IMR-90 (cell line): Measurements from ENCODE around the gene ARNT2. TPM values are rescaled to one million over a fixed set of nuclear protein-coding genes. Genes with fewer than 3 reads are reported as not detected.
A peak's percentile ranks its signal among the peaks of the same experiment; 100 is the strongest.

Source experiments
- ATAC-seq: fragments of 200-7000 bp; cut with Tn5 transposase; 2 replicates; pipeline ENCODE4 v1.9.1; 2020; ENCODE audit warnings: low read depth, mild to moderate bottlenecking, moderate library complexity
- BruUV-seq: library from RNA; stranded (reverse); fragments of 400-500 nt; replicated peaks from 2 replicates; lab custom pipeline; 2021; lab: Mats Ljungman, UMichigan
- CTCF ChIA-PET: fragments of 300-600 bp; formaldehyde crosslinking; extraction: SDS; loops from one replicate; lab custom pipeline; 2021; ENCODE audit warnings: antibody characterized with exemption; lab: Yijun Ruan, JAX
- POLR2A ChIA-PET: fragments of 300-600 bp; sonication (Branson Sonifier 250); formaldehyde crosslinking; loops from one replicate; lab custom pipeline; 2022; ENCODE audit warnings: antibody characterized with exemption; ENCODE audit not compliant: unreplicated experiment; lab: Charles Lee
- DNase-seq: peaks from one replicate; pipeline ENCODE4 v3.0.0; 2013
- H2AFZ ChIP-seq: replicated peaks from 2 replicates; pipeline ENCODE3; 2013; ENCODE audit warnings: low read length, mild to moderate bottlenecking; ENCODE audit not compliant: poor library complexity
- H2AK5ac ChIP-seq: 2 replicates; pipeline ENCODE4 v1.6.1; 2013; ENCODE audit warnings: low read depth, low read length, inconsistent platforms
- H2AK9ac ChIP-seq: replicated peaks from 2 replicates; pipeline ENCODE3; 2013; ENCODE audit warnings: mild to moderate bottlenecking, low read depth, low read length, moderate library complexity; ENCODE audit not compliant: poor library complexity
- H2BK120ac ChIP-seq: 2 replicates; pipeline ENCODE4 v1.6.1; 2013; ENCODE audit warnings: low read depth, low read length, inconsistent platforms
- H2BK15ac ChIP-seq: 3 replicates; pipeline ENCODE4 v1.6.1; 2013; ENCODE audit warnings: low read depth, low read length, inconsistent platforms
- H2BK20ac ChIP-seq: 2 replicates; pipeline ENCODE4 v1.6.1; 2013; ENCODE audit warnings: low read depth, mild to moderate bottlenecking, inconsistent platforms, low read length, moderate library complexity
- H2BK5ac ChIP-seq: 2 replicates; pipeline ENCODE4 v1.6.1; 2013; ENCODE audit warnings: mild to moderate bottlenecking, low read depth, low read length, inconsistent platforms; ENCODE audit not compliant: poor library complexity, severe bottlenecking
- H3K14ac ChIP-seq: replicated peaks from 2 replicates; pipeline ENCODE4 v1.6.1; 2013; ENCODE audit warnings: low read depth, low read length, inconsistent platforms
- H3K18ac ChIP-seq: 2 replicates; pipeline ENCODE4 v1.6.1; 2013; ENCODE audit warnings: low read depth, low read length, control low read depth
- H3K23ac ChIP-seq: 2 replicates; pipeline ENCODE4 v1.6.1; 2013; ENCODE audit warnings: low read depth, low read length, inconsistent platforms
- H3K27ac ChIP-seq: 2 replicates; pipeline ENCODE4 v1.5.1; 2013; ENCODE audit warnings: mild to moderate bottlenecking, control low read depth, low read length; ENCODE audit not compliant: insufficient read depth
- H3K27me3 ChIP-seq: 2 replicates; pipeline ENCODE4 v1.6.1; 2013; ENCODE audit warnings: low read length; ENCODE audit not compliant: control insufficient read depth, insufficient read depth
- H3K36me3 ChIP-seq: 2 replicates; pipeline ENCODE4 v1.6.1; 2013; ENCODE audit warnings: low read length, mixed read lengths; ENCODE audit not compliant: control insufficient read depth, insufficient read depth
- H3K4ac ChIP-seq: 2 replicates; pipeline ENCODE4 v1.6.1; 2013; ENCODE audit warnings: low read depth, low read length, inconsistent platforms
- H3K4me1 ChIP-seq: 2 replicates; pipeline ENCODE4 v1.6.1; 2013; ENCODE audit warnings: low read length, mixed read lengths; ENCODE audit not compliant: control insufficient read depth, insufficient read depth
- H3K4me2 ChIP-seq: 2 replicates; pipeline ENCODE4 v1.6.1; 2013; ENCODE audit warnings: low read depth, mild to moderate bottlenecking, control low read depth, low read length, moderate library complexity
- H3K4me3 ChIP-seq: 2 replicates; pipeline ENCODE4 v1.5.1; 2013; ENCODE audit warnings: low read depth, mild to moderate bottlenecking, control low read depth, low read length, moderate library complexity; ENCODE audit not compliant: insufficient read depth
- H3K56ac ChIP-seq: 2 replicates; pipeline ENCODE4 v1.6.1; 2013; ENCODE audit warnings: low read length, inconsistent platforms; ENCODE audit not compliant: insufficient read depth; ENCODE audit errors: extremely low read depth
- H3K79me1 ChIP-seq, 2 experiments: 2 replicates each; pipeline ENCODE4 v1.6.1; 2013; ENCODE audit warnings: low read length in 2 of 2, inconsistent platforms in 1 of 2, low read depth in 1 of 2
- H3K9ac ChIP-seq: 2 replicates; pipeline ENCODE4 v1.6.1; 2013; ENCODE audit warnings: low read depth, low read length, control low read depth
- H3K9me1 ChIP-seq: 2 replicates; pipeline ENCODE4 v1.6.1; 2013; ENCODE audit warnings: low read length, inconsistent platforms; ENCODE audit not compliant: insufficient read depth
- H3K9me3 ChIP-seq: 2 replicates; pipeline ENCODE4 v1.6.1; 2013; ENCODE audit warnings: low read length; ENCODE audit not compliant: control insufficient read depth, insufficient read depth
- H4K20me1 ChIP-seq: 2 replicates; pipeline ENCODE4 v1.6.1; 2013; ENCODE audit warnings: low read length, inconsistent platforms; ENCODE audit not compliant: insufficient read depth
- H4K5ac ChIP-seq: 2 replicates; pipeline ENCODE4 v1.6.1; 2013; ENCODE audit warnings: mild to moderate bottlenecking, low read depth, low read length, control low read depth
- H4K8ac ChIP-seq, 2 experiments: 2 replicates each; pipeline ENCODE4 v1.6.1; 2013; ENCODE audit warnings: low read depth in 2 of 2, low read length in 2 of 2, control low read depth in 1 of 2, inconsistent platforms in 1 of 2
- H4K91ac ChIP-seq: 2 replicates; pipeline ENCODE4 v1.6.1; 2013; ENCODE audit warnings: low read depth, low read length, inconsistent platforms; ENCODE audit not compliant: insufficient read depth
- CHD1 ChIP-seq: IDR thresholded peaks from 2 replicates; pipeline ENCODE4 v1.6.1; 2012; ENCODE audit warnings: low read depth, low read length, improper control_type of control experiment
- FOS ChIP-seq: fragments of 150-350 bp; IDR thresholded peaks from 2 replicates; pipeline ENCODE4 v1.6.1; 2016; ENCODE audit warnings: low read depth, low read length
- MAFK ChIP-seq: IDR thresholded peaks from 2 replicates; pipeline ENCODE4 v1.6.1; 2012; ENCODE audit warnings: low read depth, low read length, improper control_type of control experiment
- POLR2A ChIP-seq: IDR thresholded peaks from 2 replicates; pipeline ENCODE4 v1.6.1; 2012; ENCODE audit warnings: mild to moderate bottlenecking, low read depth, low read length
- RCOR1 ChIP-seq: IDR thresholded peaks from 2 replicates; pipeline ENCODE4 v1.6.1; 2012; ENCODE audit warnings: mild to moderate bottlenecking, low read length, improper control_type of control experiment; ENCODE audit not compliant: insufficient replicate concordance
- RFX5 ChIP-seq: IDR thresholded peaks from 2 replicates; pipeline ENCODE4 v1.8.0; 2012; ENCODE audit warnings: low read depth, mild to moderate bottlenecking, low read length, moderate library complexity
- WGBS, 2 experiments: methylation state at CpG; one replicate each; pipeline versions ENCODE4 v1.1.5 to v1.1.7; 2013; ENCODE audit warnings: missing lambda C conversion rate in 2 of 2; ENCODE audit not compliant: insufficient read length in 1 of 2; ENCODE audit errors: extremely low coverage in 2 of 2; 5-methylcytosine and 5-hydroxymethylcytosine counted together
- dilution Hi-C: fragments of 300-500 bp; cut with HindIII; formaldehyde crosslinking; loops from one replicate; pipeline ENCODE4 v1.14.3; 2018; ENCODE audit warnings: low sequenced_read_pairs; ENCODE audit not compliant: unreplicated experiment
- in situ Hi-C: fragments of 300-500 bp; cut with MboI; formaldehyde crosslinking; loops from 3 replicates; pipeline ENCODE4 v1.14.3; 2019; ENCODE audit warnings: low sequenced_read_pairs, inconsistent platforms, mixed read lengths
- intact Hi-C: fragments of 100-400 bp; cut with micrococcal nuclease; formaldehyde crosslinking; loops from 2 replicates; pipeline ENCODE4 v1.10.0; 2022
- polyA plus RNA-seq, 3 experiments: library from polyadenylated mRNA; depleted of rRNA; stranded (reverse); fragments of >200 nt; gene quantifications; 2 replicates each; pipeline ENCODE4 v1.2.3, GENCODE V29; 2012; ENCODE audit warnings: low replicate concordance in 1 of 3
- total RNA-seq: library from RNA; depleted of rRNA; stranded (reverse); fragments of >200 nt; gene quantifications from 2 replicates; pipeline ENCODE4 v1.2.3, GENCODE V29; 2012
- TF ChIP-seq, protein P1 (sequence below): fragments of 150-350 bp; IDR thresholded peaks from 2 replicates; pipeline ENCODE4 v1.6.1; 2016; ENCODE audit warnings: low read depth, mild to moderate bottlenecking, low read length, moderate library complexity, borderline replicate concordance

The ARNT2 gene
- total and polyA plus RNA-seq, 2 of the 4 experiments (the other 2 are of a cell fraction), result 18.2 to 19.0 TPM

DNA sequence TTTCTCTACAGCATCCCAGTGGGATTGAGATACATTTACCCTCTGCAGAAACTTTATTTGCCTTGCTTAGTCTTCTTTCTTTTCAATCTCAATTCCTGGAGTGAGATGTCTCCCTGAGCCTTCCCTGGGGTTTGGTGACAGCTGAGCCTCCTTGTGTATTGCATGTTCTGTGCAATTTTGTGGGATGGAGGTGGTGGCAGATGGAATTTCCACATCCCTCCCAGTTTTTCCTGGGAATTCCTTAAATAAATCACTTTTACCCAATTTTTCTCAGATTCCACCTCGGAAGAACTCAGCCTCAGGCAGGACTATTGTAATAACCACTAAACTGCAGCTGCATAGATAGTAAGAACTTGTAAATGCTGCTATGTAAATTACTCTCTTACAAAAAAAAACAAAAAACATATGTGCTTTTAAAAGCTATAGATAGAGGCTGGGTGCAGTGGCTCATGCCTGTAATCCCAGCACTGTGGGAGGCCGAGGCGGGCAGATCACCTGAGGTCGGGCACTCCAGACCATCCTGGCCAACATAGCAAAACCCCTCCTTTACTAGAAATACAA, 202.4 kb downstream of the ARNT2 start:
- no peak overlapping the region for H2BK120ac ChIP-seq
- no peak overlapping the region for H4K5ac ChIP-seq
- peak overlapping the region; percentile 48; the same call in 1 of the 2 replicates for H3K18ac ChIP-seq
- in situ Hi-C loops (no loop called here), dilution Hi-C loops (no loop called here), intact Hi-C loops (no loop called here)
- no peak overlapping the region; the same call in 1 of the 2 replicates for H3K4ac ChIP-seq
- no peaks in the 10 kb centered on the region for H3K9me1 ChIP-seq
- no peak overlapping the region for H3K4me2 ChIP-seq
- ChIA-PET POLR2A (no interaction called here), CTCF (interaction anchor here (1.7 kb wide), 1 partner anchor 11 kb away, joined by 3 read pairs; no protein-coding TSS in a partner anchor)
- peak overlapping the region; percentile 22 to 39; a peak in 1 of 4 replicates for H4K8ac ChIP-seq
- WGBS, 2 experiments, result no CpG with 5 or more reads among the region's 4 CpGs
- no peak overlapping the region for H2AFZ ChIP-seq
- peak overlapping the region; percentile 16 for H3K14ac ChIP-seq
- BruUV-seq, result no TSS peak
- TF ChIP-seq MAFK, result no peak
- TF ChIP-seq FOS, result no peak
- TF ChIP-seq CHD1, result no peak
- TF ChIP-seq POLR2A, result no peak
- TF ChIP-seq, protein P1, sequence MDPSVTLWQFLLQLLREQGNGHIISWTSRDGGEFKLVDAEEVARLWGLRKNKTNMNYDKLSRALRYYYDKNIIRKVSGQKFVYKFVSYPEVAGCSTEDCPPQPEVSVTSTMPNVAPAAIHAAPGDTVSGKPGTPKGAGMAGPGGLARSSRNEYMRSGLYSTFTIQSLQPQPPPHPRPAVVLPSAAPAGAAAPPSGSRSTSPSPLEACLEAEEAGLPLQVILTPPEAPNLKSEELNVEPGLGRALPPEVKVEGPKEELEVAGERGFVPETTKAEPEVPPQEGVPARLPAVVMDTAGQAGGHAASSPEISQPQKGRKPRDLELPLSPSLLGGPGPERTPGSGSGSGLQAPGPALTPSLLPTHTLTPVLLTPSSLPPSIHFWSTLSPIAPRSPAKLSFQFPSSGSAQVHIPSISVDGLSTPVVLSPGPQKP, result no peak
- no peak for TF ChIP-seq RFX5
- TF ChIP-seq RCOR1, result no peak
- H3K23ac ChIP-seq, result no peak overlapping the region
- no peak for DNase-seq
- H2BK15ac ChIP-seq, result 0 out of 3 replicates have a peak overlapping the region, but pooled peaks have one; percentile 10
- H4K20me1 ChIP-seq, result no peaks in the 10 kb centered on the region
- H4K91ac ChIP-seq, result no peak overlapping the region
- no peak overlapping the region for H3K56ac ChIP-seq
- H3K79me1 ChIP-seq, result no peaks in the 10 kb centered on the region
- no peak for ATAC-seq
- H3K27ac ChIP-seq, result no peak overlapping the region
- H2AK5ac ChIP-seq, result no peak overlapping the region
- H3K9ac ChIP-seq, result no peak overlapping the region
- H3K9me3 ChIP-seq, result no peaks in the 10 kb centered on the region
- no peak overlapping the region for H3K4me3 ChIP-seq
- no peak overlapping the region for H2AK9ac ChIP-seq
- peaks cover 13% of the 10 kb centered on the region; the same call in 1 of the 2 replicates for H3K4me1 ChIP-seq
- H3K36me3 ChIP-seq, result no peaks in the 10 kb centered on the region
- H2BK20ac ChIP-seq, result no peak overlapping the region
- H3K27me3 ChIP-seq, result no peaks in the 10 kb centered on the region
- no peak overlapping the region for H2BK5ac ChIP-seq
